HCT116 (cell line): ENCODE results near the gene MFSD1. TPM values are rescaled to one million over a fixed set of nuclear protein-coding genes. Genes with fewer than 3 reads are reported as not detected.

Source experiments
- ATAC-seq: fragments of 200-7000 bp; cut with Tn5 transposase; 2 replicates; pipeline ENCODE4 v1.9.1; 2020; ENCODE audit warnings: mild to moderate bottlenecking, moderate library complexity
- BruUV-seq: library from RNA; stranded (reverse); fragments of 400-500 nt; replicated peaks from 2 replicates; lab custom pipeline; 2021; lab: Mats Ljungman, UMichigan
- CTCF ChIA-PET: fragments of 300-600 bp; sonication (Branson Sonifier 250); formaldehyde crosslinking; loops from one replicate; lab custom pipeline; 2021; ENCODE audit warnings: antibody characterized with exemption; lab: Charles Lee
- POLR2A ChIA-PET: fragments of 300-600, 350-600 bp; sonication (Branson Sonifier 250); formaldehyde crosslinking; loops from one replicate; lab custom pipeline; 2021; ENCODE audit warnings: antibody characterized with exemption; lab: Charles Lee
- RAD21 ChIA-PET, 2 experiments: fragments of 300-600 bp; sonication (Branson Sonifier 250); formaldehyde crosslinking; loops; one replicate each; lab custom pipeline; 2023; ENCODE audit warnings: low total read pairs in 2 of 2; ENCODE audit not compliant: uncharacterized antibody in 2 of 2, unreplicated experiment in 2 of 2, low non-redundant PET in 1 of 2; lab: Charles Lee
- DNase-seq: peaks from one replicate; pipeline ENCODE4 v3.0.0-alpha.2; 2010; ENCODE audit warnings: low read depth, low spot score
- H2AFZ ChIP-seq: fragments of 200-600 bp; shearing (Covaris generic), sonication (generic); 2 replicates; pipeline ENCODE4 v1.6.1; 2017; ENCODE audit warnings: low read depth, mixed run types, mixed read lengths, antibody characterized with exemption, low read length; ENCODE audit not compliant: poor library complexity, severe bottlenecking
- H3K27ac ChIP-seq: 2 replicates; pipeline ENCODE4 v1.5.1; 2012; ENCODE audit warnings: low read depth, low read length
- H3K27me3 ChIP-seq: fragments of 200-600 bp; sonication (generic); 2 replicates; pipeline ENCODE4 v1.6.1; 2016; ENCODE audit warnings: mixed run types, low read length, mixed read lengths; ENCODE audit not compliant: insufficient read depth
- H3K36me3 ChIP-seq, 2 experiments: fragments of 200-500 bp in 1 of 2; fragments of 200-600 bp in 1 of 2; sonication (Bioruptor generic) in 1 of 2; sonication (generic) in 1 of 2; 2 replicates each; pipeline versions ENCODE4 v1.5.1 to v1.6.1; 2014 to 2016; ENCODE audit warnings: low read length in 2 of 2, inconsistent platforms in 1 of 2, mixed read lengths in 1 of 2, mixed run types in 1 of 2; ENCODE audit not compliant: insufficient read depth in 2 of 2, control insufficient read depth in 1 of 2
- H3K4me1 ChIP-seq, 2 experiments: fragments of 200-600 bp in 1 of 2; sonication (generic) in 1 of 2; 2 replicates each; pipeline versions ENCODE4 v1.5.1 to v1.6.1; 2012 to 2017; ENCODE audit warnings: low read length in 2 of 2, inconsistent platforms in 1 of 2, mild to moderate bottlenecking in 1 of 2, mixed read lengths in 1 of 2, mixed run types in 1 of 2, moderate library complexity in 1 of 2; ENCODE audit not compliant: insufficient read depth in 2 of 2, control insufficient read depth in 1 of 2
- H3K4me2 ChIP-seq: fragments of 200-600 bp; sonication (generic); 2 replicates; pipeline ENCODE4 v1.6.1; 2017; ENCODE audit warnings: mixed run types, low read length, mixed read lengths
- H3K4me3 ChIP-seq, 2 experiments: fragments of 200-600 bp in 1 of 2; sonication (generic) in 1 of 2; replicated peaks in 1 of 2; 2 replicates each; pipeline ENCODE4 v1.5.1; 2011 to 2016; ENCODE audit warnings: low read length in 2 of 2, control low read depth in 1 of 2, low read depth in 1 of 2, mild to moderate bottlenecking in 1 of 2, mixed read lengths in 1 of 2, mixed run types in 1 of 2
- H3K79me2 ChIP-seq: fragments of 200-600 bp; sonication (generic); 2 replicates; pipeline ENCODE4 v1.6.1; 2017; ENCODE audit warnings: mild to moderate bottlenecking, mixed run types, low read length, moderate library complexity, mixed read lengths; ENCODE audit not compliant: insufficient read depth
- H3K9ac ChIP-seq: fragments of 200-600 bp; sonication (generic); 2 replicates; pipeline ENCODE4 v1.6.1; 2016; ENCODE audit warnings: low read length, mixed read lengths
- H3K9me2 ChIP-seq: fragments of 200-600 bp; sonication (generic), shearing (Covaris generic); 2 replicates; pipeline ENCODE4 v1.6.1; 2017; ENCODE audit warnings: mixed run types, mild to moderate bottlenecking, moderate library complexity; ENCODE audit not compliant: insufficient read depth
- H3K9me3 ChIP-seq, 2 experiments: fragments of 200-500 bp in 1 of 2; fragments of 200-600 bp in 1 of 2; sonication (Bioruptor generic) in 1 of 2; sonication (generic) in 1 of 2; 2 replicates each; pipeline ENCODE4 v1.6.1; 2014 to 2017; ENCODE audit warnings: low read length in 2 of 2, mixed read lengths in 2 of 2, inconsistent platforms in 1 of 2, low read depth in 1 of 2, mild to moderate bottlenecking in 1 of 2, mixed run types in 1 of 2, moderate library complexity in 1 of 2; ENCODE audit not compliant: control insufficient read depth in 1 of 2, insufficient read depth in 1 of 2
- H4K20me1 ChIP-seq: fragments of 200-600 bp; sonication (generic), shearing (Covaris generic); 2 replicates; pipeline ENCODE4 v1.6.1; 2017; ENCODE audit warnings: mixed run types, mild to moderate bottlenecking, moderate library complexity; ENCODE audit not compliant: insufficient read depth
- CEBPB ChIP-seq: IDR thresholded peaks from 2 replicates; pipeline ENCODE4 v1.6.1; 2012; ENCODE audit warnings: low read depth
- CTCF ChIP-seq, 3 experiments: fragments of 200-600 bp in 1 of 3; sonication (generic) in 1 of 3; IDR thresholded peaks in 2 of 3; conservative IDR thresholded peaks in 1 of 3; 2 replicates each; pipeline ENCODE4 v1.5.1; 2012 to 2017; ENCODE audit warnings: low read depth in 2 of 3, low read length in 2 of 3, antibody characterized with exemption in 1 of 3, borderline replicate concordance in 1 of 3, control low read depth in 1 of 3, mild to moderate bottlenecking in 1 of 3, mixed read lengths in 1 of 3, mixed run types in 1 of 3, moderate library complexity in 1 of 3; ENCODE audit not compliant: insufficient read depth in 1 of 3
- ELF1 ChIP-seq: IDR thresholded peaks from 2 replicates; pipeline ENCODE4 v1.6.1; 2012; ENCODE audit warnings: low read depth, borderline replicate concordance
- EZH2phosphoT487 ChIP-seq: fragments of 200-600 bp; IDR thresholded peaks from 2 replicates; pipeline ENCODE4 v1.6.1; 2018; ENCODE audit warnings: antibody characterized with exemption, borderline replicate concordance
- FOSL1 ChIP-seq: IDR thresholded peaks from 2 replicates; pipeline ENCODE4 v1.6.1; 2012; ENCODE audit warnings: low read depth
- MAX ChIP-seq: IDR thresholded peaks from 2 replicates; pipeline ENCODE4 v1.6.1; 2012
- REST ChIP-seq: IDR thresholded peaks from 2 replicates; pipeline ENCODE4 v1.6.1; 2012; ENCODE audit warnings: low read depth
- SP1 ChIP-seq: IDR thresholded peaks from 2 replicates; pipeline ENCODE4 v1.6.1; 2012; ENCODE audit warnings: low read depth
- ZBTB33 ChIP-seq: IDR thresholded peaks from 2 replicates; pipeline ENCODE4 v1.6.1; 2011; ENCODE audit warnings: mild to moderate bottlenecking, low read length, moderate library complexity; ENCODE audit not compliant: insufficient replicate concordance; ENCODE audit errors: extremely low read depth
- ZFX ChIP-seq: fragments of 450-650 bp; IDR thresholded peaks from 2 replicates; pipeline ENCODE4 v1.6.1; 2017
- intact Hi-C: fragments of 100-400 bp; cut with micrococcal nuclease; formaldehyde crosslinking; loops from 2 replicates; pipeline ENCODE4 v1.10.0; 2022
- total RNA-seq: library from RNA; stranded (reverse); gene quantifications from one replicate; pipeline ENCODE4 v1.2.1, GENCODE V29; 2021; ENCODE audit not compliant: unreplicated experiment

Gene MFSD1
- total RNA-seq, 1 experiment from 2014 or later, result 12.8 TPM

GRCh38 chr3:158835631-158836030 lies 33.8 kb downstream of the MFSD1 start:
- ChIA-PET POLR2A (no interaction called here), RAD21 (no interaction called here), CTCF (no interaction called here)
- no peak overlapping the region for H3K4me3 ChIP-seq
- H3K4me1 ChIP-seq, result no peaks in the 10 kb centered on the region
- DNase-seq (no peak), ATAC-seq (no peak)
- intact Hi-C loops, result no loop called here
- no peaks in the 10 kb centered on the region for H4K20me1 ChIP-seq
- no peak overlapping the region for H3K27ac ChIP-seq
- H2AFZ ChIP-seq, result no peak overlapping the region
- no peak overlapping the region for H3K4me2 ChIP-seq
- H3K36me3 ChIP-seq, result no peaks in the 10 kb centered on the region
- no peaks in the 10 kb centered on the region for H3K9me2 ChIP-seq
- no peak overlapping the region for H3K9ac ChIP-seq
- no peak for TF ChIP-seq REST
- TF ChIP-seq ELF1, result no peak
- no peak for TF ChIP-seq EZH2phosphoT487
- TF ChIP-seq ZFX, result no peak
- TF ChIP-seq CEBPB, result no peak
- no peak for TF ChIP-seq ZBTB33
- TF ChIP-seq FOSL1, result no peak
- TF ChIP-seq MAX, result no peak
- no peak for TF ChIP-seq CTCF (IDR thresholded peaks at IDR 0.05 in 2 of 3, conservative IDR thresholded peaks at IDR 0.05 in 1 of 3; ENCODE audit: borderline replicate concordance in 1 of 3, insufficient read depth in 1 of 3, low read depth in 2 of 3, low read length in 2 of 3)
- TF ChIP-seq SP1, result no peak
- TF ChIP-seq, all 23 proteins: peak for 0
- H3K27me3 ChIP-seq, result no peaks in the 10 kb centered on the region
- H3K79me2 ChIP-seq, result no peaks in the 10 kb centered on the region
- H3K9me3 ChIP-seq, result no peaks in the 10 kb centered on the region
- BruUV-seq, result no TSS peak
